Spleen (tissue), 11 donors: Measurements from ENCODE around the gene TMEM135. TPM values are rescaled to one million over a fixed set of nuclear protein-coding genes. Genes with fewer than 3 reads are reported as not detected.

Experiments used
- DNase-seq: peaks from one replicate; pipeline ENCODE4 v3.0.0-alpha.2; 2020
- H3K27ac ChIP-seq, 8 donors: fragments of 200-600 bp; sonication (generic) in 7 of 8; 1 replicate in 4 of 8; 2 replicates in 4 of 8; pipeline versions ENCODE4 v1.5.0 to v1.8.0; 2016 to 2021; ENCODE audit warnings: inconsistent platforms in 4 of 8, mild to moderate bottlenecking in 4 of 8, moderate library complexity in 1 of 8
- H3K27me3 ChIP-seq, 7 donors: fragments of 200-600 bp; sonication (generic) in 6 of 7; replicated peaks in 1 of 7; 1 replicate in 4 of 7; 2 replicates in 3 of 7; pipeline versions ENCODE4 v1.5.0 to v1.8.0; 2016 to 2021; ENCODE audit warnings: inconsistent platforms in 3 of 7, mild to moderate bottlenecking in 1 of 7
- H3K36me3 ChIP-seq, 6 donors: fragments of 200-600 bp; sonication (generic) in 5 of 6; 1 replicate in 4 of 6; 2 replicates in 2 of 6; pipeline versions ENCODE4 v1.5.0 to v1.8.0; 2016 to 2021; ENCODE audit warnings: inconsistent platforms in 2 of 6
- H3K4me1 ChIP-seq, 6 donors: fragments of 200-600 bp; sonication (generic) in 5 of 6; 1 replicate in 3 of 6; 2 replicates in 3 of 6; pipeline versions ENCODE4 v1.5.0 to v1.8.0; 2016 to 2021; ENCODE audit warnings: inconsistent platforms in 3 of 6
- H3K4me3 ChIP-seq, 8 donors: fragments of 200-600 bp; sonication (generic) in 7 of 8; 1 replicate in 4 of 8; 2 replicates in 4 of 8; pipeline versions ENCODE4 v1.5.0 to v1.8.0; 2016 to 2021; ENCODE audit warnings: inconsistent platforms in 4 of 8, mild to moderate bottlenecking in 4 of 8, moderate library complexity in 2 of 8
- H3K9me3 ChIP-seq, 8 donors: fragments of 200-600 bp; sonication (generic) in 7 of 8; 1 replicate in 4 of 8; 2 replicates in 4 of 8; pipeline versions ENCODE4 v1.5.0 to v1.8.0; 2016 to 2021; ENCODE audit warnings: inconsistent platforms in 4 of 8
- POLR2A ChIP-seq, 3 donors: fragments of 450-650 bp; IDR thresholded peaks; one replicate each; pipeline ENCODE4 v1.5.1; 2017; ENCODE audit warnings: antibody characterized with exemption in 3 of 3, mild to moderate bottlenecking in 1 of 3
- POLR2AphosphoS5 ChIP-seq, 3 donors: sonication (generic); formaldehyde crosslinking; IDR thresholded peaks; one replicate each; pipeline ENCODE4 v1.5.1; 2017; ENCODE audit warnings: antibody characterized with exemption in 3 of 3
- WGBS, 5 donors: extraction: QIAGEN DNeasy Blood & Tissue Kit in 3 of 5; methylation state at CpG; one replicate each; pipeline versions ENCODE4 v1.1.5 to v1.1.7; 2013 to 2018; 5-methylcytosine and 5-hydroxymethylcytosine counted together
- intact Hi-C: fragments of 100-400 bp; cut with DNase I; formaldehyde crosslinking; loops from one replicate; pipeline ENCODE4 v1.15.0; 2023; ENCODE audit warnings: low total_unique reads
- polyA plus RNA-seq, 3 donors: library from polyadenylated mRNA; stranded (reverse); fragments of 200-250 nt; gene quantifications; one replicate each; pipeline ENCODE4 v1.2.1, GENCODE V29; 2013
- total RNA-seq, 7 donors: library from RNA; depleted of rRNA in 3 of 7; stranded (reverse); fragments of >200 nt in 3 of 7; fragmentation: NEBNext Ultra II Directional in 4 of 7; extraction: Animal tissue kit (Norgen Biotek cat#: 25700) in 4 of 7; gene quantifications; one replicate each; pipeline versions ENCODE4 v1.1.0 to v1.2.1, GENCODE V29; 2016 to 2021
- TF ChIP-seq, protein P1 (sequence below), 11 experiments: fragments of 200-600 bp in 7 of 11; fragments of 450-650 bp in 4 of 11; sonication (generic) in 4 of 11; IDR thresholded peaks in 8 of 11; conservative IDR thresholded peaks in 3 of 11; 1 replicate in 7 of 11; 2 replicates in 4 of 11; pipeline versions ENCODE4 v1.4.0 to v1.8.0; 2016 to 2021; ENCODE audit warnings: antibody characterized with exemption in 11 of 11, inconsistent platforms in 4 of 11, mild to moderate bottlenecking in 1 of 11
- donor health status: healthy with polysubstance abuse.
- donor health status: DM: no; HTN: no; CAD: no; lungs with moderate emphysema.
- donor health status: DM: no; HTN: no; CAD: no.
- donor health status: Bipolar disorder and iron deficiency.
- donor health status: healthy.
- donor health status: DM: no; HTN: no; CAD: no.
- donor health status: DM: yes; HTN: yes; CAD: no.

TMEM135 gene
- total and polyA plus RNA-seq, 10 donors, result 3.5 to 31.7 (median 20.7) TPM

DNA sequence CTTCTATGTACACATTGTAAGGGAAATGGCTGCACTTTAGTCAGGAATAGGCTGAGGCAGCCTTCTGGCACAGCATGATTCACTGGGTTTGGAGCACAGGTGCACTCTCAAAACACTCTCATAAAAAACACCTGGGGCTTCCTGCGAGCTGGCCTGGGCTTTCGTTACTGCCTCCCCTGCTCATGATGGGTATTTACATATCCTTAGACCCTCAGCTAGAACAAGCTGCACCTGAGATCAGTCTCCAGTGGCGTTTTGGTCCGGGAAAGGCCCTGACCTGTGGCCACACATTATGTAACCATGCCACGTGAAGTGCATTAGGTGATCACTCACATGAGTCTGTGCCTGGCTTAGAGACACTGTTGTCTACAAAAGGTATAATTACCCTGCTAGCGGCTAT, 321.7 kb downstream of the TMEM135 start:
- no peaks in the 10 kb centered on the region for H3K36me3 ChIP-seq
- intact Hi-C loops, result loop anchor here (10.0 kb wide), 2 partner anchors 355 to 1185 kb away; no protein-coding TSS in a partner anchor
- H3K4me3 ChIP-seq, result no peak overlapping the region
- 72 to 88% (median 80%) methylated on average over 6 of the region's 6 CpGs for WGBS, 5 donors
- H3K4me1 ChIP-seq, result peaks cover 0 to 10% (median 2%) of the 10 kb centered on the region in 6 donors
- no peak for DNase-seq
- H3K27me3 ChIP-seq, result no peaks in the 10 kb centered on the region
- TF ChIP-seq POLR2A (IDR thresholded peaks at IDR 0.05), result no peak
- TF ChIP-seq POLR2AphosphoS5 (IDR thresholded peaks at IDR 0.05), result no peak
- TF ChIP-seq, protein P1, sequence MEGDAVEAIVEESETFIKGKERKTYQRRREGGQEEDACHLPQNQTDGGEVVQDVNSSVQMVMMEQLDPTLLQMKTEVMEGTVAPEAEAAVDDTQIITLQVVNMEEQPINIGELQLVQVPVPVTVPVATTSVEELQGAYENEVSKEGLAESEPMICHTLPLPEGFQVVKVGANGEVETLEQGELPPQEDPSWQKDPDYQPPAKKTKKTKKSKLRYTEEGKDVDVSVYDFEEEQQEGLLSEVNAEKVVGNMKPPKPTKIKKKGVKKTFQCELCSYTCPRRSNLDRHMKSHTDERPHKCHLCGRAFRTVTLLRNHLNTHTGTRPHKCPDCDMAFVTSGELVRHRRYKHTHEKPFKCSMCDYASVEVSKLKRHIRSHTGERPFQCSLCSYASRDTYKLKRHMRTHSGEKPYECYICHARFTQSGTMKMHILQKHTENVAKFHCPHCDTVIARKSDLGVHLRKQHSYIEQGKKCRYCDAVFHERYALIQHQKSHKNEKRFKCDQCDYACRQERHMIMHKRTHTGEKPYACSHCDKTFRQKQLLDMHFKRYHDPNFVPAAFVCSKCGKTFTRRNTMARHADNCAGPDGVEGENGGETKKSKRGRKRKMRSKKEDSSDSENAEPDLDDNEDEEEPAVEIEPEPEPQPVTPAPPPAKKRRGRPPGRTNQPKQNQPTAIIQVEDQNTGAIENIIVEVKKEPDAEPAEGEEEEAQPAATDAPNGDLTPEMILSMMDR (IDR thresholded peaks at IDR 0.05 in 8 of 11, conservative IDR thresholded peaks at IDR 0.05 in 3 of 11), result no peak
- H3K27ac ChIP-seq, result no peak overlapping the region
- H3K9me3 ChIP-seq, result no peaks in the 10 kb centered on the region

DNA sequence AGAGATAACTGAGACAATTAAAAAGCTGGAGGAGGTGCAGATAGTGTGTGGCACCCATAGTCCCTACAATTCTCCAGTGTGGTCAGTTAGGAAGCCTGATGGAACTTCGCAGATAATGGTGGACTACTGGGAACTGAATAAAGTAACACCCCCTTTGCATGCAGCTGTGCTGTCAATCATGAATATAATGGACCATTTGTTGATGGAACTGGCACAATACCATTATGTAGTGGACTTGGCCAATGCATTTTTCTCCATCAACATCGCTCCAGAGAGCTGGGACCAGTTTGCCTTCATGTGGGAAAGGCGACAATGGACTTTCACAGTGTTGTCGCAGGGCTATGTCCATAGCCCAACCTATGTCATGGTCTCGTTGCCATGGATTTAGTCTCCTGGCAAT, 324.2 kb downstream of the TMEM135 start:
- intact Hi-C loops, result no loop called here
- TF ChIP-seq, protein P1 (IDR thresholded peaks at IDR 0.05 in 8 of 11, conservative IDR thresholded peaks at IDR 0.05 in 3 of 11), result no peak
- no peak for TF ChIP-seq POLR2AphosphoS5 (IDR thresholded peaks at IDR 0.05)
- no peak for TF ChIP-seq POLR2A (IDR thresholded peaks at IDR 0.05)
- Histone ChIP-seq H3K4me1 (peaks cover 0 to 11% (median 0%) of the 10 kb centered on the region in 6 donors), H3K9me3 (no peaks in the 10 kb centered on the region), H3K27ac (no peak overlapping the region), H3K4me3 (no peak overlapping the region), H3K36me3 (no peaks in the 10 kb centered on the region), H3K27me3 (no peaks in the 10 kb centered on the region)
- WGBS, 5 donors, result 91 to 97% (median 94%) methylated on average over 5 of the region's 5 CpGs
- DNase-seq, result no peak

DNA sequence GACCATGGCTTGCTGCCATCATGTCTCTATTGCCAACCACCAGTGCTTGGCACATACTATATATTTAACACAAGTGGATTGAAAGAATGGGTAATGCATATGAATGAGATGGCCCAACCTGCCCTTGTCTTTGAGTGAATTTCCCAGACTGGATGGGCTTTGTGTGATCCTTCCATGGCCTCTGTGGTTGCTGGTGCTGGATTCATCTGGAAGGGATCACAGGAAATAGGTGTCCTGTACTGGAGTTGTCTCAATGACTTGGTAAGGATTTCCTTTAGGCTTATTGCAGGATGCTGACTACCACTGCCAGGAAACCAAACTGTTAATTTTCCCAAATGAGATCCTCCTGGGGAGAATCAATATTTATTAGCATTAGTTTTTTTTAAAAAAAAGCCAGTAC, 328.6 kb downstream of the TMEM135 start:
- intact Hi-C loops, result no loop called here
- TF ChIP-seq POLR2A (IDR thresholded peaks at IDR 0.05) (no peak), POLR2AphosphoS5 (IDR thresholded peaks at IDR 0.05) (no peak)
- TF ChIP-seq, protein P1 (IDR thresholded peaks at IDR 0.05 in 8 of 11, conservative IDR thresholded peaks at IDR 0.05 in 3 of 11), result no peak
- no peaks in the 10 kb centered on the region for H3K9me3 ChIP-seq

DNA sequence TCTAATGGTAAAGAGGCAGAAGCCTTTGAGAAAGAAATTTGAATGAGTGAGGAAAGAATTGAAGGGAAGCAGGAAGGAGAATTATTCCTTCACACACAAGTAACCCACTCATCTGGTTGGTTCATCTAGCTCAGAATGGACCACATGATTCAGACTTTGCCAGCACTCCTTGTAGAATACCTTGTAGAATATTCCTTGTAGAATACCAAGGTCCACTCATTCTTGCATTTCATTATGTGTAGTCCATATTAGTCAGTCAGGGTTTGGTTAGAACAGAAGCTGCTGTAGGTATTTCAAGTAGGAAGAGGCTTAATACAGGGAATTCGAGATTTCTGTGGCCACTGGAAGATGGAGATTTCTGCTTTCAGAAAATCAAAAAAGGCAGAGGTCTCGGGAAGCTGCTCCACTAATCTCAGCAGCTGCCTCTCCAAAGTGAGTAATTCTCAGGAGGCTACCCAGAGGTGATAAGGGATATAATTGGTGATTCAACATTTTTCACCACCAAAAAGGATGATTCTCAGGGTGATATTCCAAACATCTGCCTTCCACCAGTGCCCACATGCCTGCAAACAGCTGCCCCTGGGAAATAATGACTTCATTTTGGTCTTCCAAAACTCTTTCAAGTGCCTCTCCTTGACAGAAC, 329.1 kb downstream of the TMEM135 start:
- H3K9me3 ChIP-seq, result no peaks in the 10 kb centered on the region
- no peaks in the 10 kb centered on the region for H3K27me3 ChIP-seq
- peak overlapping the region in 6 of 8 donors; percentile 14 to 57 (median 35) for H3K27ac ChIP-seq
- no peak overlapping the region for H3K4me3 ChIP-seq
- 67 to 81% (median 70%) methylated on average over 2 of the region's 2 CpGs for WGBS, 5 donors
- H3K4me1 ChIP-seq, result peaks cover 0 to 32% (median 1%) of the 10 kb centered on the region in 6 donors
- intact Hi-C loops, result no loop called here
- no peaks in the 10 kb centered on the region for H3K36me3 ChIP-seq
- no peak for DNase-seq
- TF ChIP-seq POLR2A (IDR thresholded peaks at IDR 0.05) (no peak), POLR2AphosphoS5 (IDR thresholded peaks at IDR 0.05) (no peak)
- TF ChIP-seq, protein P1 (IDR thresholded peaks at IDR 0.05 in 8 of 11, conservative IDR thresholded peaks at IDR 0.05 in 3 of 11), result no peak

More for the DNA sequence above, 328.6 kb downstream of the TMEM135 start:
- Histone ChIP-seq H3K36me3 (no peaks in the 10 kb centered on the region), H3K4me3 (no peak overlapping the region), H3K27me3 (no peaks in the 10 kb centered on the region), H3K4me1 (peaks cover 0 to 32% (median 1%) of the 10 kb centered on the region in 6 donors), H3K27ac (peak overlapping the region in 5 of 8 donors; percentile 14 to 57 (median 44))
- no peak for DNase-seq
